ENCODE data around the gene HDAC7.
"Not testable (repeated sequence)": the region's sequence is repeated elsewhere in the genome, so short reads cannot be mapped to it uniquely, and the experiment has no call there.

HDAC7 gene

GRCh38 chr12:47828976-47829482 is 9.3 kb upstream of the HDAC7 start:
- no peak for DNase-seq (ENCODE audit: low read depth)

- DNase-seq (ENCODE audit: low read depth), result no peak
These were observed 8.6 kb upstream of the HDAC7 start for GRCh38 chr12:47828008-47828975.

GRCh38 chr12:47825173-47825639 is 5.5 kb upstream of the HDAC7 start:
- DNase-seq (ENCODE audit: low read depth), result no peak

- no peak for DNase-seq (ENCODE audit: low read depth)
These were observed 4.9 kb upstream of the HDAC7 start for GRCh38 chr12:47824635-47825034.

GRCh38 chr12:47824198-47824597 is 4.5 kb upstream of the HDAC7 start:
- DNase-seq (ENCODE audit: low read depth), result no peak

GRCh38 chr12:47823422-47824086 is 3.9 kb upstream of the HDAC7 start:
- DNase-seq (ENCODE audit: low read depth), result no peak

- no peak for DNase-seq (ENCODE audit: low read depth)
These were observed 3.2 kb upstream of the HDAC7 start for GRCh38 chr12:47822863-47823262.

- no peak for DNase-seq (ENCODE audit: low read depth)
These were observed 2.7 kb upstream of the HDAC7 start for GRCh38 chr12:47822401-47822800.

GRCh38 chr12:47821346-47821706 is 1.6 kb upstream of the HDAC7 start:
- no peak for DNase-seq (ENCODE audit: low read depth)

- DNase-seq (ENCODE audit: low read depth), result no peak
These were observed 1.1 kb upstream of the HDAC7 start for GRCh38 chr12:47820631-47821345.

GRCh38 chr12:47819138-47819895 is 386 bp downstream of the HDAC7 start:
- no peak for DNase-seq (ENCODE audit: low read depth)

- no peak for DNase-seq (ENCODE audit: low read depth)
These were observed 1.1 kb downstream of the HDAC7 start for GRCh38 chr12:47818467-47819137.

GRCh38 chr12:47818007-47818376 is 1.7 kb downstream of the HDAC7 start:
- no peak for DNase-seq (ENCODE audit: low read depth)

- no peak for DNase-seq (ENCODE audit: low read depth)
These were observed 2.3 kb downstream of the HDAC7 start for GRCh38 chr12:47817272-47818006.

- DNase-seq (ENCODE audit: low read depth), result no peak
These were observed 3.1 kb downstream of the HDAC7 start for GRCh38 chr12:47816403-47817271.

GRCh38 chr12:47815447-47815846 is 4.3 kb downstream of the HDAC7 start:
- not testable (repeated sequence) for DNase-seq (ENCODE audit: low read depth)

- no peak for DNase-seq (ENCODE audit: low read depth)
These were observed 5.0 kb downstream of the HDAC7 start for GRCh38 chr12:47814539-47815170.

- DNase-seq (ENCODE audit: low read depth), result no peak
These were observed 6.0 kb downstream of the HDAC7 start for GRCh38 chr12:47813511-47814196.

Data from stimulated activated CD8-positive, alpha-beta memory T cell treated with anti-CD3 and anti-CD28 coated beads, Interleukin-15, amount 100 ng/mL, for 1 hour (primary cell).